H1 (cell line): ENCODE data around the gene CGNL1. TPM values are rescaled to one million over a fixed set of nuclear protein-coding genes. Genes with fewer than 3 reads are reported as not detected.

Experiments
- CTCF ChIA-PET: fragments of 300-600 bp; sonication (Branson Sonifier 250); formaldehyde crosslinking; loops from one replicate; lab custom pipeline; 2021; ENCODE audit not compliant: partially characterized antibody; lab: Charles Lee
- POLR2A ChIA-PET: fragments of 300-600 bp; sonication (Branson Sonifier 250); formaldehyde crosslinking; loops from one replicate; lab custom pipeline; 2021; ENCODE audit warnings: inconsistent platforms; ENCODE audit not compliant: partially characterized antibody; lab: Charles Lee
- DNase-seq, 2 experiments: peaks; one replicate each; pipeline versions ENCODE4 v3.0.0 to v3.0.0-alpha.2; 2010 to 2022; ENCODE audit warnings: low spot score in 2 of 2, low read depth in 1 of 2, mixed read lengths in 1 of 2
- FAIRE-seq: peaks from 2 replicates; lab custom pipeline; 2011; peaks lifted over from hg19 to GRCh38; lab: Jason Lieb, UNC
- H2AFZ ChIP-seq: 2 replicates; pipeline ENCODE4 v1.8.1; 2012; ENCODE audit warnings: low read length, inconsistent platforms
- H2AK5ac ChIP-seq: 2 replicates; pipeline ENCODE4 v1.6.1; 2013; ENCODE audit warnings: low read depth, low read length
- H2BK120ac ChIP-seq: replicated peaks from 2 replicates; pipeline ENCODE3; 2013; ENCODE audit warnings: low read depth, low read length, inconsistent platforms
- H2BK12ac ChIP-seq: 2 replicates; pipeline ENCODE4 v1.6.1; 2013; ENCODE audit warnings: low read depth, low read length
- H2BK15ac ChIP-seq: 2 replicates; pipeline ENCODE4 v1.6.1; 2013; ENCODE audit warnings: low read length
- H2BK20ac ChIP-seq: 2 replicates; pipeline ENCODE4 v1.6.1; 2013; ENCODE audit warnings: low read length
- H2BK5ac ChIP-seq: 2 replicates; pipeline ENCODE4 v1.6.1; 2013; ENCODE audit warnings: low read depth, low read length
- H3K14ac ChIP-seq: 2 replicates; pipeline ENCODE4 v1.6.1; 2013; ENCODE audit warnings: inconsistent platforms; ENCODE audit not compliant: insufficient read length
- H3K18ac ChIP-seq: 2 replicates; pipeline ENCODE4 v1.6.1; 2013; ENCODE audit warnings: low read length; ENCODE audit errors: extremely low read depth
- H3K23ac ChIP-seq: 2 replicates; pipeline ENCODE4 v1.6.1; 2013; ENCODE audit warnings: inconsistent platforms; ENCODE audit not compliant: insufficient read length
- H3K23me2 ChIP-seq: 2 replicates; pipeline ENCODE4 v1.6.1; 2013; ENCODE audit warnings: low read depth, low read length
- H3K27ac ChIP-seq: 2 replicates; pipeline ENCODE4 v1.6.1; 2011; ENCODE audit warnings: low read depth, low read length, inconsistent platforms
- H3K27me3 ChIP-seq, 4 experiments: replicated peaks in 1 of 4; 1 replicate in 1 of 4; 2 replicates in 3 of 4; pipeline versions ENCODE4 v1.6.1 to v1.8.1; 2011 to 2013; ENCODE audit warnings: low read length in 3 of 4, mild to moderate bottlenecking in 3 of 4, inconsistent platforms in 2 of 4, mixed read lengths in 2 of 4, moderate library complexity in 1 of 4; ENCODE audit not compliant: control insufficient read depth in 3 of 4, insufficient read depth in 3 of 4; ENCODE audit errors: extremely low read depth in 1 of 4
- H3K36me3 ChIP-seq, 4 experiments: 2 replicates each; pipeline versions ENCODE4 v1.6.1 to v1.8.1; 2011 to 2013; ENCODE audit warnings: mild to moderate bottlenecking in 4 of 4, low read length in 3 of 4, moderate library complexity in 2 of 4, control low read depth in 1 of 4, inconsistent platforms in 1 of 4; ENCODE audit not compliant: insufficient read depth in 4 of 4, control insufficient read depth in 2 of 4
- H3K4ac ChIP-seq: replicated peaks from 2 replicates; pipeline ENCODE3; 2013; ENCODE audit warnings: low read length, low read depth, mixed read lengths, inconsistent platforms; ENCODE audit not compliant: insufficient read length
- H3K4me1 ChIP-seq, 4 experiments: replicated peaks in 1 of 4; 1 replicate in 1 of 4; 2 replicates in 3 of 4; pipeline versions ENCODE4 v1.6.1 to v1.8.1; 2011 to 2013; ENCODE audit warnings: low read length in 3 of 4, inconsistent platforms in 2 of 4, mixed read lengths in 1 of 4; ENCODE audit not compliant: insufficient read depth in 4 of 4, control insufficient read depth in 3 of 4
- H3K4me2 ChIP-seq, 2 experiments: 2 replicates each; pipeline versions ENCODE4 v1.6.1 to v1.8.1; 2011 to 2013; ENCODE audit warnings: low read depth in 2 of 2, low read length in 2 of 2, control low read depth in 1 of 2, inconsistent platforms in 1 of 2, mild to moderate bottlenecking in 1 of 2; ENCODE audit not compliant: insufficient read depth in 1 of 2
- H3K4me3 ChIP-seq, 4 experiments: fragments of 200-600, 300-600 bp in 1 of 4; sonication (generic), shearing (Covaris generic), sonication (Bioruptor Twin) in 1 of 4; 2 replicates each; pipeline versions ENCODE4 v1.5.1 to v1.8.1; 2011 to 2016; ENCODE audit warnings: low read length in 4 of 4, low read depth in 3 of 4, control low read depth in 2 of 4, inconsistent platforms in 2 of 4, mild to moderate bottlenecking in 2 of 4, mixed read lengths in 1 of 4, moderate library complexity in 1 of 4; ENCODE audit not compliant: insufficient read depth in 2 of 4; ENCODE audit errors: extremely low read depth in 1 of 4
- H3K56ac ChIP-seq: replicated peaks from 2 replicates; pipeline ENCODE3; 2013; ENCODE audit warnings: low read depth, mild to moderate bottlenecking, mixed read lengths, low read length, inconsistent platforms; ENCODE audit not compliant: insufficient read length
- H3K79me1 ChIP-seq: 2 replicates; pipeline ENCODE4 v1.6.1; 2013; ENCODE audit warnings: low read depth, low read length, control low read depth
- H3K79me2 ChIP-seq, 2 experiments: 2 replicates each; pipeline versions ENCODE4 v1.6.1 to v1.8.1; 2012 to 2013; ENCODE audit warnings: low read length in 2 of 2, mild to moderate bottlenecking in 2 of 2, inconsistent platforms in 1 of 2; ENCODE audit not compliant: insufficient read depth in 2 of 2, control insufficient read depth in 1 of 2
- H3K9ac ChIP-seq, 4 experiments: replicated peaks in 1 of 4; 1 replicate in 1 of 4; 2 replicates in 3 of 4; pipeline versions ENCODE4 v1.6.1 to v1.8.1; 2011 to 2013; ENCODE audit warnings: low read depth in 3 of 4, low read length in 3 of 4, control low read depth in 2 of 4, mild to moderate bottlenecking in 2 of 4, moderate library complexity in 2 of 4, inconsistent platforms in 1 of 4; ENCODE audit errors: extremely low read depth in 1 of 4
- H3K9me3 ChIP-seq, 2 experiments: 2 replicates each; pipeline versions ENCODE4 v1.6.1 to v1.8.1; 2012 to 2013; ENCODE audit warnings: mild to moderate bottlenecking in 2 of 2, moderate library complexity in 2 of 2, control low read depth in 1 of 2, inconsistent platforms in 1 of 2, low read depth in 1 of 2, low read length in 1 of 2, mixed read lengths in 1 of 2; ENCODE audit not compliant: insufficient read depth in 2 of 2
- H4K20me1 ChIP-seq, 2 experiments: replicated peaks in 1 of 2; 2 replicates each; pipeline versions ENCODE3 to v1.8.1; 2011 to 2013; ENCODE audit warnings: inconsistent platforms in 2 of 2, low read length in 2 of 2, mild to moderate bottlenecking in 1 of 2; ENCODE audit not compliant: insufficient read depth in 2 of 2, control insufficient read depth in 1 of 2
- H4K5ac ChIP-seq: 2 replicates; pipeline ENCODE4 v1.6.1; 2013; ENCODE audit warnings: low read length, low read depth, mixed read lengths, inconsistent platforms; ENCODE audit not compliant: insufficient read length
- H4K8ac ChIP-seq: 2 replicates; pipeline ENCODE4 v1.8.0; 2013; ENCODE audit warnings: mild to moderate bottlenecking, moderate library complexity, low read length, inconsistent platforms; ENCODE audit not compliant: insufficient read depth; ENCODE audit errors: extremely low read depth
- H4K91ac ChIP-seq: replicated peaks from 2 replicates; pipeline ENCODE3; 2013; ENCODE audit warnings: low read length, mixed read lengths, inconsistent platforms; ENCODE audit not compliant: insufficient read length
- ASH2L ChIP-seq: fragments of 200-600, 300-600 bp; sonication (generic); IDR thresholded peaks from one replicate; pipeline ENCODE4 v1.7.1; 2017; ENCODE audit warnings: low read length
- ATF2 ChIP-seq: IDR thresholded peaks from 2 replicates; pipeline ENCODE4 v1.6.1; 2012; ENCODE audit warnings: low read length, inconsistent platforms
- HDAC2 ChIP-seq, 2 experiments: fragments of 300-600 bp in 1 of 2; sonication (generic) in 1 of 2; IDR thresholded peaks; 2 replicates each; pipeline ENCODE4 v1.6.1; 2011 to 2012; ENCODE audit warnings: low read depth in 2 of 2, low read length in 2 of 2, mild to moderate bottlenecking in 2 of 2, moderate library complexity in 2 of 2, borderline replicate concordance in 1 of 2, inconsistent platforms in 1 of 2
- HDAC6 ChIP-seq: IDR thresholded peaks from one replicate; pipeline ENCODE4 v1.7.1; 2012; ENCODE audit warnings: low read depth, mild to moderate bottlenecking, inconsistent platforms, low read length, moderate library complexity
- JUND ChIP-seq: IDR thresholded peaks from 2 replicates; pipeline ENCODE4 v1.6.1; 2011; ENCODE audit warnings: mild to moderate bottlenecking, improper control_type of control experiment, low read length
- MAX ChIP-seq: IDR thresholded peaks from 2 replicates; pipeline ENCODE4 v1.6.1; 2012; ENCODE audit warnings: inconsistent platforms
- PHF8 ChIP-seq: fragments of 200-600 bp; sonication (generic); conservative IDR thresholded peaks from 2 replicates; pipeline ENCODE4 v1.7.1; 2012; ENCODE audit warnings: low read depth, mild to moderate bottlenecking, inconsistent platforms, low read length, moderate library complexity
- SAP30 ChIP-seq: fragments of 300-600 bp; sonication (generic); IDR thresholded peaks from 2 replicates; pipeline ENCODE4 v1.7.1; 2012; ENCODE audit warnings: low read length, moderate library complexity, mild to moderate bottlenecking, inconsistent platforms; ENCODE audit not compliant: insufficient read depth, insufficient replicate concordance
- SIN3A ChIP-seq, 2 experiments: IDR thresholded peaks in 1 of 2; conservative IDR thresholded peaks in 1 of 2; 2 replicates each; pipeline ENCODE4 v1.6.1; 2011 to 2012; ENCODE audit warnings: low read length in 2 of 2, improper control_type of control experiment in 1 of 2, low read depth in 1 of 2, mild to moderate bottlenecking in 1 of 2
- SP2 ChIP-seq: IDR thresholded peaks from 2 replicates; pipeline ENCODE4 v1.6.1; 2012; ENCODE audit warnings: mild to moderate bottlenecking, low read length, inconsistent platforms
- SUZ12 ChIP-seq: fragments of 200-600 bp; sonication (generic); IDR thresholded peaks from 2 replicates; pipeline ENCODE4 v1.6.1; 2012; ENCODE audit warnings: mild to moderate bottlenecking, inconsistent platforms, low read length, moderate library complexity, mixed read lengths
- ZNF274 ChIP-seq: IDR thresholded peaks from 2 replicates; pipeline ENCODE4 v1.7.0; 2012; ENCODE audit warnings: low read length, borderline replicate concordance; ENCODE audit errors: extremely low read depth
- WGBS, 2 experiments: shearing (Covaris generic) in 1 of 2; methylation state at CpG; one replicate each; pipeline versions ENCODE4 v1.1.6 to v1.1.7; 2013 to 2015; ENCODE audit warnings: low lambda C conversion rate in 2 of 2, mixed read lengths in 2 of 2, inconsistent platforms in 1 of 2, low coverage in 1 of 2, missing lambda C conversion rate in 1 of 2; ENCODE audit not compliant: insufficient replicate concordance in 2 of 2, insufficient coverage in 1 of 2, insufficient read length in 1 of 2; ENCODE audit errors: extremely low coverage in 1 of 2, missing lambda C conversion rate in 1 of 2; 5-methylcytosine and 5-hydroxymethylcytosine counted together
- polyA plus RNA-seq, 7 experiments: library from polyadenylated mRNA; depleted of rRNA in 3 of 7; stranded (reverse) in 5 of 7; unstranded in 2 of 7; fragments of >200 nt in 5 of 7; fragments of 200-250 nt in 2 of 7; gene quantifications; 1 replicate in 5 of 7; 2 replicates in 1 of 7; 4 replicates in 1 of 7; pipeline versions ENCODE4 v1.2.1 to v1.2.3, GENCODE V29; 2011 to 2013; ENCODE audit warnings: missing spikeins in 2 of 7, mixed read lengths in 2 of 7
- total RNA-seq: library from RNA; stranded (reverse); fragmentation: NEBNext Ultra II Directional; extraction: Animal tissue kit (Norgen Biotek cat#: 25700); gene quantifications from 2 replicates; pipeline ENCODE4 v1.2.1, GENCODE V29; 2021

CGNL1 gene
- total and polyA plus RNA-seq, 2 of the 8 experiments (the other 6 are each of a cell fraction or from before 2014, with no cell fraction given), result 21.8 to 75.6 TPM

GRCh38 chr15:57582090-57582489, 205.8 kb downstream of the CGNL1 start:
- no peak overlapping the region for H2BK120ac ChIP-seq
- H3K23ac ChIP-seq, result no peak overlapping the region
- H4K20me1 ChIP-seq, result no peaks in the 10 kb centered on the region
- H3K27me3 ChIP-seq, result no peaks in the 10 kb centered on the region
- DNase-seq (no peak), FAIRE-seq (no peak)
- WGBS, 2 experiments, result 74% methylated on average over 1 of the region's 1 CpG; no CpG with 5 or more reads in 1 of the 2 experiments
- H3K9ac ChIP-seq, result no peak overlapping the region
- no peak overlapping the region for H3K4ac ChIP-seq
- H2BK5ac ChIP-seq, result no peak overlapping the region
- H2BK12ac ChIP-seq, result no peak overlapping the region
- no peaks in the 10 kb centered on the region for H3K79me2 ChIP-seq
- no peak overlapping the region for H2AFZ ChIP-seq
- ChIA-PET CTCF (interaction anchor here (3.0 to 3.4 kb wide), 2 partner anchors 9 to 17 kb away, joined by 19 to 20 read pairs; partner anchors contain the start of gene MYZAP), POLR2A (no interaction called here)
- H2AK5ac ChIP-seq, result no peak overlapping the region
- no peak overlapping the region for H4K91ac ChIP-seq
- H3K14ac ChIP-seq, result no peak overlapping the region
- H3K4me2 ChIP-seq, result no peak overlapping the region
- H3K4me3 ChIP-seq, result no peak overlapping the region
- H3K18ac ChIP-seq, result no peak overlapping the region
- no peak overlapping the region for H3K56ac ChIP-seq
- no peaks in the 10 kb centered on the region for H3K36me3 ChIP-seq
- H3K9me3 ChIP-seq, result no peaks in the 10 kb centered on the region
- H4K8ac ChIP-seq, result no peak overlapping the region
- H2BK20ac ChIP-seq, result no peak overlapping the region
- H3K23me2 ChIP-seq, result no peaks in the 10 kb centered on the region
- H2BK15ac ChIP-seq, result no peak overlapping the region
- no peaks in the 10 kb centered on the region for H3K4me1 ChIP-seq
- no peaks in the 10 kb centered on the region for H3K79me1 ChIP-seq
- no peak overlapping the region for H3K27ac ChIP-seq
- no peak overlapping the region for H4K5ac ChIP-seq
- no peak for TF ChIP-seq SUZ12
- TF ChIP-seq SIN3A (conservative IDR thresholded peaks at IDR 0.05 in 1 of 2, IDR thresholded peaks at IDR 0.05 in 1 of 2; ENCODE audit: low read depth in 1 of 2, low read length in 2 of 2), result no peak
- TF ChIP-seq HDAC2 (IDR thresholded peaks at IDR 0.05; ENCODE audit: borderline replicate concordance in 1 of 2, low read depth in 2 of 2, low read length in 2 of 2), result no peak
- TF ChIP-seq SP2, result no peak
- TF ChIP-seq PHF8, result no peak
- no peak for TF ChIP-seq ATF2
- no peak for TF ChIP-seq ZNF274
- no peak for TF ChIP-seq ASH2L
- TF ChIP-seq HDAC6, result no peak
- TF ChIP-seq JUND, result no peak
- no peak for TF ChIP-seq MAX
- no peak for TF ChIP-seq SAP30
